ENCODE data around the gene RAD54L. TPM values are rescaled to one million over a fixed set of nuclear protein-coding genes. Genes with fewer than 3 reads are reported as not detected.
A peak's percentile ranks its signal among the peaks of the same experiment; 100 is the strongest.

Gene RAD54L
- total and polyA plus RNA-seq, 2 experiments from 2014 or later: 3.0 to 4.4 TPM

DNA sequence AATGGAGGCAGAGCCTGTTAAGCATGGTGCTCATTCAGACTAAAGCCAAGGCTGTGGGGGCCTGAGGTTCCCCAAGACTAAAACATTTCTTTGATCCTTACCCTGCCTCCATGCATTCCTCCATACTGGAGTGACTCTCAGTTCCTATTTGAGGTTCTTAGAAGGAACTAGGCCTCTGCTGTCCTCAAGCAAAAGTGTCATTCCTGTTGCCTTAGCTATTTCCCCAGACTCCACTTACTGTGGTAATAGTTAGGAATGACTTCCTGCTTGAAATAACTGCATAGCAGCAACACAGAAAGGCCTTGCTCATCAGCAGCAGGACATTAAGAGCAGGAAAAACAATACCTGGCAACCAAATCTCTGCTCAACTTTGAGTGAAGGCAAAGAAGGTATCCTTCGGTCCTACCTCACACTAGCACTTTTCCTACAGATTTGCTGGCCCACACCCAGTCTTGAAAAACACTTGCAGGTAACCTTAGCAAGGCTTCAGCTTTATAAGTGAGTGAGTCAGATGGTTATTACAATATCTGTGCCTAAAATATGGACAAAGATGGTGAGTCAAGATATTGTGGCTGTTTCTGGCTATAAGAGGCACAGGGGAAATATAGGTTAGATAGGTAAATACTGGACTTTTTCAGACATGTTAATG lies 41.0 kb downstream of the RAD54L start:
- in situ Hi-C loops (cut with MboI): no loop called here
- TF ChIP-seq EZH2phosphoT487 (IDR thresholded peaks at IDR 0.05; ENCODE audit: insufficient read depth, low read depth): no peak
- TF ChIP-seq EZH2 (IDR thresholded peaks at IDR 0.05; ENCODE audit: insufficient read depth, poor library complexity, severe bottlenecking): no peak

GRCh38 chr1:46289134-46289494 lies 41.6 kb downstream of the RAD54L start:
- Histone ChIP-seq H3K27ac (peak overlapping the region; percentile 78), H4K20me1 (ENCODE audit: insufficient read depth) (no peaks in the 10 kb centered on the region), H3K9me2 (ENCODE audit: insufficient read depth) (no peaks in the 10 kb centered on the region), H3K9me3 (ENCODE audit: low read depth) (no peaks in the 10 kb centered on the region), H3K4me1 (ENCODE audit: insufficient read depth) (peaks cover 29% of the 10 kb centered on the region), H3K27me3 (replicated peaks; ENCODE audit: insufficient read depth) (no peaks in the 10 kb centered on the region), H3F3A (ENCODE audit: insufficient read depth) (peaks cover 48% of the 10 kb centered on the region), H3K4me2 (ENCODE audit: unreplicated experiment) (peak overlapping the region; percentile 13), H3K4me3 (no peak overlapping the region), H3K79me2 (ENCODE audit: insufficient read depth) (peaks cover 69% of the 10 kb centered on the region), H3K36me3 (ENCODE audit: low read depth) (peaks cover 47% of the 10 kb centered on the region), H2AFZ (no peak overlapping the region), H3K9ac (peak overlapping the region; percentile 50)
- DNase-seq: no peak
- TF ChIP-seq EZH2phosphoT487 (IDR thresholded peaks at IDR 0.05; ENCODE audit: insufficient read depth, low read depth) (no peak), EZH2 (IDR thresholded peaks at IDR 0.05; ENCODE audit: insufficient read depth, poor library complexity, severe bottlenecking) (no peak)
- in situ Hi-C loops (cut with MboI): no loop called here
- WGBS, 2 experiments (ENCODE audit: low coverage in 1 of 2, low lambda C conversion rate in 2 of 2, missing lambda C conversion rate in 2 of 2): 93 to 98% methylated on average over 5 of the region's 5 CpGs

More for the DNA sequence above, 41.0 kb downstream of the RAD54L start:
- peak; percentile 80 for DNase-seq
- H2AFZ ChIP-seq: no peak overlapping the region
- H4K20me1 ChIP-seq (ENCODE audit: insufficient read depth): no peaks in the 10 kb centered on the region
- peak overlapping the region; percentile 50 for H3K9ac ChIP-seq
- H3K4me3 ChIP-seq: no peak overlapping the region
- peak overlapping the region; percentile 78 for H3K27ac ChIP-seq
- H3K79me2 ChIP-seq (ENCODE audit: insufficient read depth): peaks cover 69% of the 10 kb centered on the region
- H3K36me3 ChIP-seq (ENCODE audit: low read depth): peaks cover 47% of the 10 kb centered on the region
- no peaks in the 10 kb centered on the region for H3K9me3 ChIP-seq (ENCODE audit: low read depth)
- no peaks in the 10 kb centered on the region for H3K27me3 ChIP-seq (replicated peaks; ENCODE audit: insufficient read depth)
- H3F3A ChIP-seq (ENCODE audit: insufficient read depth): peaks cover 48% of the 10 kb centered on the region
- peaks cover 29% of the 10 kb centered on the region for H3K4me1 ChIP-seq (ENCODE audit: insufficient read depth)
- no peaks in the 10 kb centered on the region for H3K9me2 ChIP-seq (ENCODE audit: insufficient read depth)
- 86 to 93% methylated on average over 1 of the region's 1 CpG for WGBS, 2 experiments (ENCODE audit: low coverage in 1 of 2, low lambda C conversion rate in 2 of 2, missing lambda C conversion rate in 2 of 2)
- H3K4me2 ChIP-seq (ENCODE audit: unreplicated experiment): peak overlapping the region; percentile 13

DNA sequence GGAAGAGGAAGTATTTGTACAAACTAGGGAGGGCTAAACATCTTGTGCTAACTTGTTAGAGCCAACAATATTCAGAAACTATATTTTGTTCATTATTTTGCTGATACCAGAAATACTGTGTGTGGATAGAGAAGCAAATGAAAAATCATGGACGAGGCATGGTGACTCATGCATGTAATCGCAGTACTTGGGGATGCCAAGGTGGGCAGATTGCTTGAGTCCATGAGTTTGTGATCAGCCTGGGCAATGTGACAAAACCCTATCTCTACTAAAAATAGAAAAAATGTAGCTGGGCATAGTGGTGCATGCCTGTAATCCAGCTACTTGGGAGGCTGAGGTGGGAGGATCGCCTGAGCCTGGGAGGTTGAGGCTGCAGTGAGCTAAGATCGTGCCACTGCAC lies 42.4 kb downstream of the RAD54L start:
- Histone ChIP-seq H3K4me3 (no peak overlapping the region), H3K27ac (peak overlapping the region; percentile 78), H3K79me2 (ENCODE audit: insufficient read depth) (peaks cover 70% of the 10 kb centered on the region), H3K9ac (no peak overlapping the region), H3K36me3 (ENCODE audit: low read depth) (peaks cover 48% of the 10 kb centered on the region), H3K4me2 (ENCODE audit: unreplicated experiment) (no peak overlapping the region), H4K20me1 (ENCODE audit: insufficient read depth) (no peaks in the 10 kb centered on the region), H3K9me2 (ENCODE audit: insufficient read depth) (no peaks in the 10 kb centered on the region), H3K4me1 (ENCODE audit: insufficient read depth) (peaks cover 27% of the 10 kb centered on the region), H2AFZ (no peak overlapping the region), H3K9me3 (ENCODE audit: low read depth) (no peaks in the 10 kb centered on the region), H3F3A (ENCODE audit: insufficient read depth) (peaks cover 48% of the 10 kb centered on the region), H3K27me3 (replicated peaks; ENCODE audit: insufficient read depth) (no peaks in the 10 kb centered on the region)
- 84 to 85% methylated on average over 4 of the region's 4 CpGs for WGBS, 2 experiments (ENCODE audit: low coverage in 1 of 2, low lambda C conversion rate in 2 of 2, missing lambda C conversion rate in 2 of 2)
- TF ChIP-seq EZH2phosphoT487 (IDR thresholded peaks at IDR 0.05; ENCODE audit: insufficient read depth, low read depth) (no peak), EZH2 (IDR thresholded peaks at IDR 0.05; ENCODE audit: insufficient read depth, poor library complexity, severe bottlenecking) (no peak)
- in situ Hi-C loops (cut with MboI): no loop called here
- DNase-seq: peak; percentile 30

DNA sequence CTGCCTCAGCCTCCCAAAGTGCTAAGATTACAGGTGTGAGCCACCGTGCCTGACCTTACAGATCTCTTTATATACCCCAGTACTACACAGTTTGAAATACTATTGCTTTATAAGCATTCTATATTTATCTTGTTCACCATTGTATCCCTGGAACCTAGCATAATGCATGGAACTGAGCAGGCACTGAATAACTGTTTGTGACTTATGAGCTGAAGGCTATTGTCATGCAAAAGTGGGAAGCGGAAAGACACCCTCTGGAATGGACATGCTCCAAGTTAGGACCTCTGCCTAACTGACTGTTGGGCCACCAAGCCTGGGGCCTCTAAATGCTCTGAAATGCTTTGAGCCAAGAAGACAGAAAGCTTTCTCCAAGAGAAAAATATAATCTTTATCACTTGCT lies 47.7 kb downstream of the RAD54L start:
- no peaks in the 10 kb centered on the region; the same call in 1 of the 2 replicates for H4K20me1 ChIP-seq (ENCODE audit: insufficient read depth)
- no peak for DNase-seq
- no peak overlapping the region for H3K27ac ChIP-seq
- H3K79me2 ChIP-seq (ENCODE audit: insufficient read depth): peaks cover 98% of the 10 kb centered on the region
- in situ Hi-C loops (cut with MboI): no loop called here
- H3K36me3 ChIP-seq (ENCODE audit: low read depth): peaks cover 59% of the 10 kb centered on the region
- 0 out of 2 replicates have a peak, but pooled peaks cover 4% of the 10 kb centered on the region for H3K4me1 ChIP-seq (ENCODE audit: insufficient read depth)
- peaks cover 31% of the 10 kb centered on the region for H3F3A ChIP-seq (ENCODE audit: insufficient read depth)
- no peaks in the 10 kb centered on the region for H3K9me3 ChIP-seq (ENCODE audit: low read depth)
- no peak overlapping the region for H3K4me3 ChIP-seq
- no peak for TF ChIP-seq EZH2phosphoT487 (IDR thresholded peaks at IDR 0.05; ENCODE audit: insufficient read depth, low read depth)
- TF ChIP-seq EZH2 (IDR thresholded peaks at IDR 0.05; ENCODE audit: insufficient read depth, poor library complexity, severe bottlenecking): no peak
- no peak overlapping the region for H2AFZ ChIP-seq
- H3K27me3 ChIP-seq (replicated peaks; ENCODE audit: insufficient read depth): no peaks in the 10 kb centered on the region
- WGBS, 2 experiments (ENCODE audit: low coverage in 1 of 2, low lambda C conversion rate in 2 of 2, missing lambda C conversion rate in 2 of 2): 98 to 100% methylated on average over 2 of the region's 2 CpGs
- H3K4me2 ChIP-seq (ENCODE audit: unreplicated experiment): no peak overlapping the region
- H3K9ac ChIP-seq: no peak overlapping the region
- no peaks in the 10 kb centered on the region for H3K9me2 ChIP-seq (ENCODE audit: insufficient read depth)

All from GM23248 (cell line).